Fibroblast of peridontal ligament (primary cell): ENCODE data around the gene HMGXB3.
"Not testable (repeated sequence)": the region's sequence is repeated elsewhere in the genome, so short reads cannot be mapped to it uniquely, and the experiment has no call there.

Source experiments
- DNase-seq: peaks from one replicate; pipeline ENCODE4 v3.0.0-alpha.2; 2010; ENCODE audit errors: extremely low read depth

Gene HMGXB3

GRCh38 chr5:150021491-150022157 is 21.1 kb downstream of the HMGXB3 start:
- no peak for DNase-seq

GRCh38 chr5:150022158-150022531 is 21.6 kb downstream of the HMGXB3 start:
- DNase-seq, result peak; percentile 90

- no peak for DNase-seq
Observed at GRCh38 chr5:150022681-150023080, 22.1 kb downstream of the HMGXB3 start.

- no peak for DNase-seq
Observed at GRCh38 chr5:150023136-150023535, 22.6 kb downstream of the HMGXB3 start.

GRCh38 chr5:150024346-150024984 is 23.9 kb downstream of the HMGXB3 start:
- DNase-seq, result peak; percentile 71

GRCh38 chr5:150026682-150027172 is 26.2 kb downstream of the HMGXB3 start:
- no peak for DNase-seq

- not testable (repeated sequence) for DNase-seq
Observed at GRCh38 chr5:150028047-150028446, 27.5 kb downstream of the HMGXB3 start.

- no peak for DNase-seq
Observed at GRCh38 chr5:150033334-150033733, 32.8 kb downstream of the HMGXB3 start.

- peak; percentile 95 for DNase-seq
Observed at GRCh38 chr5:150034662-150035061, 34.1 kb downstream of the HMGXB3 start.

GRCh38 chr5:150035139-150035895 is 34.8 kb downstream of the HMGXB3 start:
- DNase-seq, result no peak

GRCh38 chr5:150036513-150036912 is 36.0 kb downstream of the HMGXB3 start:
- DNase-seq, result peak; percentile 93

GRCh38 chr5:150038547-150038946 is 38.0 kb downstream of the HMGXB3 start:
- DNase-seq, result peak; percentile 62

- DNase-seq, result no peak
Observed at GRCh38 chr5:150042459-150042858, 41.9 kb downstream of the HMGXB3 start.

- DNase-seq, result no peak
Observed at GRCh38 chr5:150043657-150044328, 43.3 kb downstream of the HMGXB3 start.

GRCh38 chr5:150044329-150044681 is 43.8 kb downstream of the HMGXB3 start:
- peak; percentile 73 for DNase-seq

GRCh38 chr5:150044712-150045111 is 44.2 kb downstream of the HMGXB3 start:
- DNase-seq, result no peak

GRCh38 chr5:150045549-150045948 is 45.0 kb downstream of the HMGXB3 start:
- DNase-seq, result no peak

GRCh38 chr5:150046031-150046430 is 45.5 kb downstream of the HMGXB3 start:
- no peak for DNase-seq

- not testable (repeated sequence) for DNase-seq
Observed at GRCh38 chr5:150050172-150050811, 49.8 kb downstream of the HMGXB3 start.

GRCh38 chr5:150051657-150052195 is 51.2 kb downstream of the HMGXB3 start:
- no peak for DNase-seq

GRCh38 chr5:150052226-150052955 is 51.9 kb downstream of the HMGXB3 start:
- no peak for DNase-seq
